GM23338 (cell line): ENCODE data around the gene MYLK. TPM values are rescaled to one million over a fixed set of nuclear protein-coding genes. Genes with fewer than 3 reads are reported as not detected.

ENCODE experiments used
- ATAC-seq: fragments of 200-7000 bp; cut with Tn5 transposase; 3 replicates; pipeline ENCODE4 v1.9.1; 2020
- DNase-seq: peaks from one replicate; pipeline ENCODE4 v3.0.0-alpha.2; 2015; ENCODE audit warnings: low spot score
- H2AFZ ChIP-seq: fragments of 200-600 bp; sonication (generic); 2 replicates; pipeline ENCODE4 v1.8.0; 2016; ENCODE audit warnings: antibody characterized with exemption, mild to moderate bottlenecking, moderate library complexity
- H3F3A ChIP-seq: fragments of 200-600 bp; sonication (generic); replicated peaks from 2 replicates; pipeline ENCODE4 v1.8.0; 2017; ENCODE audit warnings: antibody characterized with exemption, mixed run types, low read depth
- H3K27ac ChIP-seq: fragments of 200-600 bp; sonication (generic); 2 replicates; pipeline ENCODE4 v1.6.1; 2016; ENCODE audit warnings: low read depth
- H3K27me3 ChIP-seq: fragments of 200-600 bp; sonication (generic); 2 replicates; pipeline ENCODE4 v1.8.0; 2016; ENCODE audit warnings: mild to moderate bottlenecking, mixed run types, moderate library complexity; ENCODE audit not compliant: insufficient read depth
- H3K36me3 ChIP-seq: fragments of 200-600 bp; sonication (generic); 2 replicates; pipeline ENCODE4 v1.8.0; 2016; ENCODE audit warnings: mild to moderate bottlenecking; ENCODE audit not compliant: insufficient read depth
- H3K4me1 ChIP-seq: fragments of 200-600 bp; sonication (generic); 2 replicates; pipeline ENCODE4 v1.8.0; 2016; ENCODE audit warnings: mild to moderate bottlenecking, moderate library complexity; ENCODE audit not compliant: insufficient read depth
- H3K4me2 ChIP-seq: fragments of 200-600 bp; sonication (generic); 2 replicates; pipeline ENCODE4 v1.7.1; 2017; ENCODE audit warnings: mixed run types
- H3K4me3 ChIP-seq: fragments of 200-600 bp; sonication (generic); 2 replicates; pipeline ENCODE4 v1.6.1; 2016; ENCODE audit warnings: mixed run types
- H3K79me2 ChIP-seq: fragments of 200-600 bp; sonication (generic); replicated peaks from 2 replicates; pipeline ENCODE4 v1.8.0; 2017; ENCODE audit warnings: mild to moderate bottlenecking; ENCODE audit not compliant: insufficient read depth
- H3K9me2 ChIP-seq: fragments of 200-600 bp; sonication (generic); 2 replicates; pipeline ENCODE4 v1.8.0; 2017; ENCODE audit not compliant: insufficient read depth
- H4K20me1 ChIP-seq: fragments of 200-600 bp; sonication (generic); replicated peaks from 2 replicates; pipeline ENCODE4 v1.8.0; 2017; ENCODE audit warnings: mild to moderate bottlenecking; ENCODE audit not compliant: insufficient read depth
- H3K27ac Mint-ChIP-seq: 2 replicates; pipeline ENCODE4 v1.8.0; 2020; ENCODE audit warnings: inconsistent platforms, mild to moderate bottlenecking, moderate library complexity, mixed read lengths
- H3K27me3 Mint-ChIP-seq: 3 replicates; pipeline ENCODE4 v1.8.0; 2022; ENCODE audit warnings: low read depth, mild to moderate bottlenecking, moderate library complexity, mixed read lengths, inconsistent platforms; ENCODE audit not compliant: insufficient read depth, poor library complexity
- H3K36me3 Mint-ChIP-seq: 3 replicates; pipeline ENCODE4 v1.8.0; 2021; ENCODE audit warnings: low read depth, mild to moderate bottlenecking, inconsistent platforms, moderate library complexity, mixed read lengths
- H3K4me1 Mint-ChIP-seq: 3 replicates; pipeline ENCODE4 v1.8.0; 2020; ENCODE audit warnings: mild to moderate bottlenecking, inconsistent platforms, mixed read lengths
- H3K4me3 Mint-ChIP-seq: 3 replicates; pipeline ENCODE4 v1.8.0; 2021; ENCODE audit warnings: moderate library complexity, mild to moderate bottlenecking, inconsistent platforms, mixed read lengths
- H3K9me3 Mint-ChIP-seq: 3 replicates; pipeline ENCODE4 v1.8.0; 2020; ENCODE audit warnings: moderate library complexity, mild to moderate bottlenecking, inconsistent platforms, mixed read lengths
- CREB1 ChIP-seq: fragments of 250-450 bp; sonication (Bioruptor Pico); IDR thresholded peaks from 2 replicates; pipeline ENCODE4 v1.5.0; 2020; ENCODE audit warnings: low read depth, mild to moderate bottlenecking, moderate library complexity
- CTCF ChIP-seq, 2 experiments: fragments of 200-600 bp in 1 of 2; sonication (generic) in 1 of 2; conservative IDR thresholded peaks; 2 replicates each; pipeline versions ENCODE4 v1.5.1 to v1.6.1; 2016 to 2017; ENCODE audit warnings: antibody characterized with exemption in 2 of 2, low read depth in 2 of 2, mild to moderate bottlenecking in 2 of 2, moderate library complexity in 1 of 2
- ETS1 ChIP-seq: IDR thresholded peaks from 2 replicates; pipeline ENCODE4 v1.6.1; 2016; ENCODE audit warnings: antibody characterized with exemption
- EZH2 ChIP-seq: fragments of 200-600 bp; sonication (generic); IDR thresholded peaks from one replicate; pipeline ENCODE4 v1.8.0; 2017; ENCODE audit warnings: antibody characterized with exemption, mild to moderate bottlenecking, low read depth; ENCODE audit not compliant: unreplicated experiment
- EZH2phosphoT487 ChIP-seq: fragments of 200-600 bp; sonication (generic); IDR thresholded peaks from one replicate; pipeline ENCODE4 v1.8.1; 2018; ENCODE audit warnings: antibody characterized with exemption; ENCODE audit not compliant: unreplicated experiment
- JUNB ChIP-seq: IDR thresholded peaks from one replicate; pipeline ENCODE4 v1.6.1; 2016; ENCODE audit warnings: antibody characterized with exemption; ENCODE audit not compliant: unreplicated experiment
- NANOG ChIP-seq: IDR thresholded peaks from 2 replicates; pipeline ENCODE4 v1.6.1; 2016; ENCODE audit warnings: antibody characterized with exemption, borderline replicate concordance
- POLR2AphosphoS5 ChIP-seq: IDR thresholded peaks from 2 replicates; pipeline ENCODE4 v1.6.1; 2016; ENCODE audit warnings: antibody characterized with exemption, low read depth
- STAT1 ChIP-seq: IDR thresholded peaks from one replicate; pipeline ENCODE4 v1.6.1; 2016; ENCODE audit warnings: antibody characterized with exemption; ENCODE audit not compliant: unreplicated experiment
- ZNF114 ChIP-seq: fragments of 250-450 bp; sonication (Bioruptor Pico); IDR thresholded peaks from 2 replicates; pipeline ENCODE4 v1.5.0; 2020; ENCODE audit warnings: mild to moderate bottlenecking, moderate library complexity
- ZNF331 ChIP-seq: fragments of 250-450 bp; sonication (Bioruptor Pico); IDR thresholded peaks from 2 replicates; pipeline ENCODE4 v1.5.0; 2020; ENCODE audit warnings: low read depth, mild to moderate bottlenecking, moderate library complexity
- polyA plus RNA-seq: library from polyadenylated mRNA; unstranded; fragments of >200 nt; fragmentation: Nextera tagmentation; extraction: Ambion mirVana; gene quantifications from 2 replicates; pipeline ENCODE4 v1.2.1, GENCODE V29; 2016
- total RNA-seq: library from RNA; depleted of rRNA; stranded (reverse); fragments of >200 nt; shearing (Covaris generic); gene quantifications from 2 replicates; pipeline ENCODE4 v1.2.3, GENCODE V29; 2014
- TF ChIP-seq, protein P1 (sequence below): IDR thresholded peaks from one replicate; pipeline ENCODE4 v1.6.1; 2018; ENCODE audit warnings: antibody characterized with exemption; ENCODE audit not compliant: unreplicated experiment
- TF ChIP-seq, protein P2 (sequence below): fragments of 250-450 bp; sonication (Bioruptor Pico); IDR thresholded peaks from 2 replicates; pipeline ENCODE4 v1.5.0; 2020; ENCODE audit warnings: mild to moderate bottlenecking, moderate library complexity

The MYLK gene
- total and polyA plus RNA-seq, 2 experiments from 2014 or later, result 11.5 to 17.9 TPM

DNA sequence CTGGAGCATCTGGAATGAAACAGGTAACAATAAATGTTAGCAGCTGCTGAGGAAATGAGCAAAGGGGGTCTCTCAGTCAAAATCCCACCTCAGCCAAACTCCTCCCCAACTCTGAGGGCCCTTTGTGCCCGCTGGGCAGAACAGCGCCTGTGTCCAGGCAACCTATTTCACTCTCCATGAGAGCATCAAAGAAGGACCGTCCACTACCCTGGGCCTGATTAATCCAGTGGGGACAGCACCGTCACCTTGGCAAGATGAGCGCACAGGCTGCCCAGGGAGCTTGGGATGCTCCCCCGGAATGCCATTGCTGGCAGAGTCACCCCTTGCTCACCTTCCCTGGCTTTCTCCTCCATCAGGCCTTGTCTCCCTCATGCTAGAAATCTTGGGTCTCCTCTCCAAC, 201.8 kb downstream of the MYLK start:
- TF ChIP-seq, protein P1, sequence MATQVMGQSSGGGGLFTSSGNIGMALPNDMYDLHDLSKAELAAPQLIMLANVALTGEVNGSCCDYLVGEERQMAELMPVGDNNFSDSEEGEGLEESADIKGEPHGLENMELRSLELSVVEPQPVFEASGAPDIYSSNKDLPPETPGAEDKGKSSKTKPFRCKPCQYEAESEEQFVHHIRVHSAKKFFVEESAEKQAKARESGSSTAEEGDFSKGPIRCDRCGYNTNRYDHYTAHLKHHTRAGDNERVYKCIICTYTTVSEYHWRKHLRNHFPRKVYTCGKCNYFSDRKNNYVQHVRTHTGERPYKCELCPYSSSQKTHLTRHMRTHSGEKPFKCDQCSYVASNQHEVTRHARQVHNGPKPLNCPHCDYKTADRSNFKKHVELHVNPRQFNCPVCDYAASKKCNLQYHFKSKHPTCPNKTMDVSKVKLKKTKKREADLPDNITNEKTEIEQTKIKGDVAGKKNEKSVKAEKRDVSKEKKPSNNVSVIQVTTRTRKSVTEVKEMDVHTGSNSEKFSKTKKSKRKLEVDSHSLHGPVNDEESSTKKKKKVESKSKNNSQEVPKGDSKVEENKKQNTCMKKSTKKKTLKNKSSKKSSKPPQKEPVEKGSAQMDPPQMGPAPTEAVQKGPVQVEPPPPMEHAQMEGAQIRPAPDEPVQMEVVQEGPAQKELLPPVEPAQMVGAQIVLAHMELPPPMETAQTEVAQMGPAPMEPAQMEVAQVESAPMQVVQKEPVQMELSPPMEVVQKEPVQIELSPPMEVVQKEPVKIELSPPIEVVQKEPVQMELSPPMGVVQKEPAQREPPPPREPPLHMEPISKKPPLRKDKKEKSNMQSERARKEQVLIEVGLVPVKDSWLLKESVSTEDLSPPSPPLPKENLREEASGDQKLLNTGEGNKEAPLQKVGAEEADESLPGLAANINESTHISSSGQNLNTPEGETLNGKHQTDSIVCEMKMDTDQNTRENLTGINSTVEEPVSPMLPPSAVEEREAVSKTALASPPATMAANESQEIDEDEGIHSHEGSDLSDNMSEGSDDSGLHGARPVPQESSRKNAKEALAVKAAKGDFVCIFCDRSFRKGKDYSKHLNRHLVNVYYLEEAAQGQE, result no peak
- TF ChIP-seq STAT1, result no peak
- TF ChIP-seq NANOG, result no peak
- TF ChIP-seq ZNF114, result no peak
- TF ChIP-seq JUNB, result no peak
- no peak for TF ChIP-seq ETS1
- TF ChIP-seq, protein P2, sequence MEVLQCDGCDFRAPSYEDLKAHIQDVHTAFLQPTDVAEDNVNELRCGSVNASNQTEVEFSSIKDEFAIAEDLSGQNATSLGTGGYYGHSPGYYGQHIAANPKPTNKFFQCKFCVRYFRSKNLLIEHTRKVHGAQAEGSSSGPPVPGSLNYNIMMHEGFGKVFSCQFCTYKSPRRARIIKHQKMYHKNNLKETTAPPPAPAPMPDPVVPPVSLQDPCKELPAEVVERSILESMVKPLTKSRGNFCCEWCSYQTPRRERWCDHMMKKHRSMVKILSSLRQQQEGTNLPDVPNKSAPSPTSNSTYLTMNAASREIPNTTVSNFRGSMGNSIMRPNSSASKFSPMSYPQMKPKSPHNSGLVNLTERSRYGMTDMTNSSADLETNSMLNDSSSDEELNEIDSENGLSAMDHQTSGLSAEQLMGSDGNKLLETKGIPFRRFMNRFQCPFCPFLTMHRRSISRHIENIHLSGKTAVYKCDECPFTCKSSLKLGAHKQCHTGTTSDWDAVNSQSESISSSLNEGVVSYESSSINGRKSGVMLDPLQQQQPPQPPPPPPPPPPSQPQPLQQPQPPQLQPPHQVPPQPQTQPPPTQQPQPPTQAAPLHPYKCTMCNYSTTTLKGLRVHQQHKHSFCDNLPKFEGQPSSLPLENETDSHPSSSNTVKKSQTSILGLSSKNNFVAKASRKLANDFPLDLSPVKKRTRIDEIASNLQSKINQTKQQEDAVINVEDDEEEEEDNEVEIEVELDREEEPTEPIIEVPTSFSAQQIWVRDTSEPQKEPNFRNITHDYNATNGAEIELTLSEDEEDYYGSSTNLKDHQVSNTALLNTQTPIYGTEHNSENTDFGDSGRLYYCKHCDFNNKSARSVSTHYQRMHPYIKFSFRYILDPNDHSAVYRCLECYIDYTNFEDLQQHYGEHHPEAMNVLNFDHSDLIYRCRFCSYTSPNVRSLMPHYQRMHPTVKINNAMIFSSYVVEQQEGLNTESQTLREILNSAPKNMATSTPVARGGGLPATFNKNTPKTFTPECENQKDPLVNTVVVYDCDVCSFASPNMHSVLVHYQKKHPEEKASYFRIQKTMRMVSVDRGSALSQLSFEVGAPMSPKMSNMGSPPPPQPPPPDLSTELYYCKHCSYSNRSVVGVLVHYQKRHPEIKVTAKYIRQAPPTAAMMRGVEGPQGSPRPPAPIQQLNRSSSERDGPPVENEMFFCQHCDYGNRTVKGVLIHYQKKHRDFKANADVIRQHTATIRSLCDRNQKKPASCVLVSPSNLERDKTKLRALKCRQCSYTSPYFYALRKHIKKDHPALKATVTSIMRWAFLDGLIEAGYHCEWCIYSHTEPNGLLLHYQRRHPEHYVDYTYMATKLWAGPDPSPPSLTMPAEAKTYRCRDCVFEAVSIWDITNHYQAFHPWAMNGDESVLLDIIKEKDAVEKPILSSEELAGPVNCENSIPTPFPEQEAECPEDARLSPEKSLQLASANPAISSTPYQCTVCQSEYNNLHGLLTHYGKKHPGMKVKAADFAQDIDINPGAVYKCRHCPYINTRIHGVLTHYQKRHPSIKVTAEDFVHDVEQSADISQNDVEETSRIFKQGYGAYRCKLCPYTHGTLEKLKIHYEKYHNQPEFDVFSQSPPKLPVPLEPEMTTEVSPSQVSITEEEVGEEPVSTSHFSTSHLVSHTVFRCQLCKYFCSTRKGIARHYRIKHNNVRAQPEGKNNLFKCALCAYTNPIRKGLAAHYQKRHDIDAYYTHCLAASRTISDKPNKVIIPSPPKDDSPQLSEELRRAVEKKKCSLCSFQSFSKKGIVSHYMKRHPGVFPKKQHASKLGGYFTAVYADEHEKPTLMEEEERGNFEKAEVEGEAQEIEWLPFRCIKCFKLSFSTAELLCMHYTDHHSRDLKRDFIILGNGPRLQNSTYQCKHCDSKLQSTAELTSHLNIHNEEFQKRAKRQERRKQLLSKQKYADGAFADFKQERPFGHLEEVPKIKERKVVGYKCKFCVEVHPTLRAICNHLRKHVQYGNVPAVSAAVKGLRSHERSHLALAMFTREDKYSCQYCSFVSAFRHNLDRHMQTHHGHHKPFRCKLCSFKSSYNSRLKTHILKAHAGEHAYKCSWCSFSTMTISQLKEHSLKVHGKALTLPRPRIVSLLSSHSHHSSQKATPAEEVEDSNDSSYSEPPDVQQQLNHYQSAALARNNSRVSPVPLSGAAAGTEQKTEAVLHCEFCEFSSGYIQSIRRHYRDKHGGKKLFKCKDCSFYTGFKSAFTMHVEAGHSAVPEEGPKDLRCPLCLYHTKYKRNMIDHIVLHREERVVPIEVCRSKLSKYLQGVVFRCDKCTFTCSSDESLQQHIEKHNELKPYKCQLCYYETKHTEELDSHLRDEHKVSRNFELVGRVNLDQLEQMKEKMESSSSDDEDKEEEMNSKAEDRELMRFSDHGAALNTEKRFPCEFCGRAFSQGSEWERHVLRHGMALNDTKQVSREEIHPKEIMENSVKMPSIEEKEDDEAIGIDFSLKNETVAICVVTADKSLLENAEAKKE (CRISPR knock-in tag), result no peak
- no peak for TF ChIP-seq POLR2AphosphoS5
- no peak for TF ChIP-seq CTCF (conservative IDR thresholded peaks at IDR 0.05; ENCODE audit: low read depth in 2 of 2)
- no peak for TF ChIP-seq EZH2
- no peak for TF ChIP-seq EZH2phosphoT487
- TF ChIP-seq CREB1 (CRISPR knock-in tag), result no peak
- no peak for TF ChIP-seq ZNF331
- Mint-ChIP-seq H3K4me3 (no peak overlapping the region), H3K27ac (no peak overlapping the region), H3K36me3 (peaks cover 8% of the 10 kb centered on the region; the same call in 1 of the 3 replicates), H3K9me3 (no peaks in the 10 kb centered on the region), H3K27me3 (peaks cover 4% of the 10 kb centered on the region), H3K4me1 (peaks cover 13% of the 10 kb centered on the region)
- Histone ChIP-seq H3K27me3 (no peaks in the 10 kb centered on the region), H3K4me1 (peaks cover 5% of the 10 kb centered on the region; the same call in 1 of the 2 replicates), H2AFZ (no peak overlapping the region), H3F3A (no peaks in the 10 kb centered on the region), H3K4me3 (no peak overlapping the region), H3K36me3 (no peaks in the 10 kb centered on the region), H3K27ac (no peak overlapping the region), H3K4me2 (no peak overlapping the region), H3K79me2 (no peaks in the 10 kb centered on the region), H4K20me1 (no peaks in the 10 kb centered on the region), H3K9me2 (no peaks in the 10 kb centered on the region)
- DNase-seq, result no peak
- no peak for ATAC-seq
